K562 (cell line): ENCODE measurements around the gene LHX5. TPM values are rescaled to one million over a fixed set of nuclear protein-coding genes. Genes with fewer than 3 reads are reported as not detected.

Source experiments
- ATAC-seq: fragments of 200-7000 bp; cut with Tn5 transposase; 3 replicates; pipeline ENCODE4 v1.9.1; 2020; ENCODE audit warnings: moderate library complexity
- BruUV-seq: library from RNA; stranded (reverse); fragments of 400-500 nt; replicated peaks from 2 replicates; lab custom pipeline; 2021; lab: Mats Ljungman, UMichigan
- CTCF ChIA-PET: fragments of 300-600 bp; formaldehyde crosslinking; extraction: SDS; loops from one replicate; lab custom pipeline; 2021; ENCODE audit warnings: low intra/inter-chr PET ratio; lab: Yijun Ruan, JAX
- POLR2A ChIA-PET: fragments of 300-600, 350-650 bp; sonication (Branson Sonifier 250); formaldehyde crosslinking; extraction: SDS; loops from one replicate; lab custom pipeline; 2021; ENCODE audit warnings: antibody characterized with exemption, inconsistent platforms; lab: Yijun Ruan, JAX
- DNase-seq, 4 experiments: peaks; one replicate each; pipeline versions ENCODE4 v3.0.0 to v3.0.0-alpha.2; 2011 to 2018; ENCODE audit warnings: low spot score in 3 of 4, mixed read lengths in 3 of 4; ENCODE audit errors: extremely low read depth in 1 of 4
- FAIRE-seq: peaks from 2 replicates; lab custom pipeline; 2011; peaks lifted over from hg19 to GRCh38; lab: Jason Lieb, UNC
- H2AFZ ChIP-seq: 2 replicates; pipeline ENCODE4 v1.6.0; 2011; ENCODE audit warnings: low read depth, low read length, control low read depth, inconsistent platforms
- H3K27ac ChIP-seq: fragments of 200-600 bp; 3 replicates; pipeline ENCODE4 v1.8.0; 2011; ENCODE audit warnings: low read depth, mild to moderate bottlenecking, control low read depth, inconsistent platforms, low read length, moderate library complexity, mixed read lengths; ENCODE audit errors: extremely low read depth
- H3K27me3 ChIP-seq, 2 experiments: fragments of 300-600 bp in 1 of 2; 2 replicates in 1 of 2; 3 replicates in 1 of 2; pipeline versions ENCODE4 v1.6.0 to v1.8.0; 2011; ENCODE audit warnings: inconsistent platforms in 2 of 2, low read length in 2 of 2, mild to moderate bottlenecking in 1 of 2, mixed read lengths in 1 of 2, moderate library complexity in 1 of 2; ENCODE audit not compliant: control insufficient read depth in 2 of 2, insufficient read depth in 2 of 2
- H3K36me3 ChIP-seq: fragments of 300-600 bp; 3 replicates; pipeline ENCODE4 v1.8.0; 2011; ENCODE audit warnings: mild to moderate bottlenecking, low read length, inconsistent platforms; ENCODE audit not compliant: control insufficient read depth, insufficient read depth
- H3K4me1 ChIP-seq, 2 experiments: fragments of 200-600 bp in 1 of 2; replicated peaks in 1 of 2; 2 replicates in 1 of 2; 3 replicates in 1 of 2; pipeline versions ENCODE4 v1.5.1 to v1.8.0; 2011; ENCODE audit warnings: inconsistent platforms in 2 of 2, low read length in 2 of 2, mild to moderate bottlenecking in 1 of 2, mixed read lengths in 1 of 2, moderate library complexity in 1 of 2; ENCODE audit not compliant: control insufficient read depth in 2 of 2, insufficient read depth in 2 of 2
- H3K4me2 ChIP-seq: 2 replicates; pipeline ENCODE4 v1.6.1; 2011; ENCODE audit warnings: low read length, control low read depth, inconsistent platforms, mixed read lengths; ENCODE audit not compliant: insufficient read depth
- H3K4me3 ChIP-seq: fragments of 200-600 bp; sonication (generic), shearing (Covaris generic); 2 replicates; pipeline ENCODE4 v1.5.1; 2016; ENCODE audit warnings: control low read depth, inconsistent platforms
- H3K79me2 ChIP-seq: fragments of 200-600 bp; 3 replicates; pipeline ENCODE4 v1.8.0; 2011; ENCODE audit warnings: low read length, inconsistent platforms; ENCODE audit not compliant: control insufficient read depth, insufficient read depth
- H3K9ac ChIP-seq, 2 experiments: 2 replicates each; pipeline versions ENCODE4 v1.6.0 to v1.6.1; 2011; ENCODE audit warnings: low read depth in 2 of 2, low read length in 2 of 2, control low read depth in 1 of 2, inconsistent platforms in 1 of 2, mild to moderate bottlenecking in 1 of 2, mixed read lengths in 1 of 2; ENCODE audit not compliant: insufficient read depth in 1 of 2
- H3K9me1 ChIP-seq: one replicate; pipeline ENCODE4 v1.6.0; 2011; ENCODE audit warnings: inconsistent platforms, mild to moderate bottlenecking, low read length, moderate library complexity; ENCODE audit not compliant: control insufficient read depth, insufficient read depth
- H3K9me3 ChIP-seq: replicated peaks from 2 replicates; pipeline ENCODE4 v1.5.1; 2011; ENCODE audit warnings: low read depth, low read length, inconsistent platforms; ENCODE audit not compliant: control insufficient read depth, insufficient read depth
- H4K20me1 ChIP-seq: replicated peaks from 2 replicates; pipeline ENCODE4 v1.6.1; 2011; ENCODE audit warnings: low read length, inconsistent platforms, mixed read lengths; ENCODE audit not compliant: control insufficient read depth, insufficient read depth
- BCOR ChIP-seq: fragments of 450-650 bp; IDR thresholded peaks from 2 replicates; pipeline ENCODE4 v1.6.1; 2016
- KLF16 ChIP-seq: IDR thresholded peaks from 2 replicates; pipeline ENCODE4 v1.6.1; 2016; ENCODE audit warnings: antibody characterized with exemption
- RBM15 ChIP-seq: fragments of 200-400 bp; formaldehyde crosslinking; IDR thresholded peaks from 2 replicates; pipeline ENCODE4 v1.6.1; 2018; ENCODE audit warnings: mild to moderate bottlenecking, low read length, moderate library complexity; ENCODE audit not compliant: insufficient read depth
- TEAD1 ChIP-seq, 2 experiments: fragments of 450-650 bp in 1 of 2; sonication (generic) in 1 of 2; formaldehyde crosslinking; IDR thresholded peaks; 2 replicates each; pipeline versions ENCODE4 v1.4.0 to v1.8.0; 2020 to 2022; ENCODE audit warnings: mild to moderate bottlenecking in 2 of 2, missing genetic modification reagents in 1 of 2
- TRIM24 ChIP-seq, 2 experiments: fragments of 450-650 bp; IDR thresholded peaks; 2 replicates each; pipeline ENCODE4 v1.6.1; 2016
- ZFP30 ChIP-seq: fragments of 250-450 bp; sonication (Bioruptor Pico); IDR thresholded peaks from 2 replicates; pipeline ENCODE4 v1.8.0; 2022; ENCODE audit warnings: moderate library complexity, mild to moderate bottlenecking, inconsistent platforms, borderline replicate concordance
- ZNF121 ChIP-seq: sonication (generic); formaldehyde crosslinking; conservative IDR thresholded peaks from 2 replicates; pipeline ENCODE4 v1.8.0; 2022; ENCODE audit warnings: missing genetic modification reagents
- WGBS: fragments of 100-300 bp; shearing (Covaris generic); methylation state at CpG from one replicate; pipeline ENCODE4 v1.1.6; 2016; ENCODE audit warnings: low coverage, mixed read lengths; ENCODE audit not compliant: insufficient coverage; ENCODE audit errors: missing lambda C conversion rate; 5-methylcytosine and 5-hydroxymethylcytosine counted together
- in situ Hi-C: fragments of 300-500 bp; cut with MboI; formaldehyde crosslinking; loops from 4 replicates; pipeline ENCODE4 v1.15.0; 2018; ENCODE audit warnings: inconsistent platforms, mixed read lengths
- intact Hi-C: fragments of 100-400 bp; cut with micrococcal nuclease; formaldehyde crosslinking; loops from 2 replicates; pipeline ENCODE4 v1.14.2; 2022
- polyA plus RNA-seq, 8 experiments: library from polyadenylated mRNA; depleted of rRNA in 4 of 8; stranded (reverse) in 5 of 8; unstranded in 3 of 8; fragments of >200 nt; fragmentation: Nextera tagmentation in 2 of 8; fragmentation: Illumina TruSeq in 1 of 8; extraction: Ambion mirVana in 2 of 8; extraction: Trizol in 1 of 8; gene quantifications; 2 replicates each; pipeline versions ENCODE4 v1.2.1 to v1.2.3, GENCODE V29; 2011 to 2014; ENCODE audit warnings: inconsistent platforms in 1 of 8, missing spikeins in 1 of 8
- total RNA-seq, 7 experiments: library from RNA; depleted of rRNA in 6 of 7; stranded (reverse); fragments of >200 nt in 6 of 7; fragmentation: Illumina TruSeq in 2 of 7; extraction: Trizol in 2 of 7; gene quantifications; 2 replicates each; pipeline versions ENCODE4 v1.2.1 to v1.2.3, GENCODE V29; 2011 to 2021; ENCODE audit warnings: low replicate concordance in 1 of 7
- TF ChIP-seq, protein P1 (sequence below): fragments of 450-650 bp; IDR thresholded peaks from 2 replicates; pipeline ENCODE4 v1.6.1; 2016; ENCODE audit warnings: antibody characterized with exemption
- TF ChIP-seq, protein P2 (sequence below): sonication (generic); formaldehyde crosslinking; IDR thresholded peaks from 2 replicates; pipeline ENCODE4 v1.8.1; 2023; ENCODE audit warnings: mild to moderate bottlenecking, missing genetic modification reagents
- TF ChIP-seq, protein P3 (sequence below): fragments of 250-450 bp; sonication (Bioruptor Pico); IDR thresholded peaks from 2 replicates; pipeline ENCODE4 v1.5.0; 2021; ENCODE audit warnings: mild to moderate bottlenecking, borderline replicate concordance

LHX5 gene
- total and polyA plus RNA-seq, 9 of the 15 experiments (the other 6 are each of a cell fraction or from before 2014, with no cell fraction given), result 0.04 to 0.17 (median 0.05) TPM; not detected in 6

DNA sequence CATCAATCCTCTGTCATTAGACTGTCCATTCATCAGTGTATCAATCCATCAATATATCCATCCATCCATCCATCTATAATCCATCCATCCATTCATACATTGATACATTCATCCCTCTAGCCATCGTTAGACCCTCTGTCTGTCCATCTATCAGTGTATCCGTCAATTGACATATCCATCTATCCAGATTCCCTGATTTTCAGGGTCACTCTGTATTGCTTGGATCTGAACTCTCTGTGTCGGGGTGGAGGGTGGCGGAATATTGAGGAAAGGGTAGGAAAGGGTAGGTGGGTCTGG lies 32.4 kb downstream of the LHX5 start:
- no peak for TF ChIP-seq ZFP30 (CRISPR knock-in tag)
- no peak for TF ChIP-seq KLF16
- no peak for TF ChIP-seq RBM15
- TF ChIP-seq, protein P1, sequence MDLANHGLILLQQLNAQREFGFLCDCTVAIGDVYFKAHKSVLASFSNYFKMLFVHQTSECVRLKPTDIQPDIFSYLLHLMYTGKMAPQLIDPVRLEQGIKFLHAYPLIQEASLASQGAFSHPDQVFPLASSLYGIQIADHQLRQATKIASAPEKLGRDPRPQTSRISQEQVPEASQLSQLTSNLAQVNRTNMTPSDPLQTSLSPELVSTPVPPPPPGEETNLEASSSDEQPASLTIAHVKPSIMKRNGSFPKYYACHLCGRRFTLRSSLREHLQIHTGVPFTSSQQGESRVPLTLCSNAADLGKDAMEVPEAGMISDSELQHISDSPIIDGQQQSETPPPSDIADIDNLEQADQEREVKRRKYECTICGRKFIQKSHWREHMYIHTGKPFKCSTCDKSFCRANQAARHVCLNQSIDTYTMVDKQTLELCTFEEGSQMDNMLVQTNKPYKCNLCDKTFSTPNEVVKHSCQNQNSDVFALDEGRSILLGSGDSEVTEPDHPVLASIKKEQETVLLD, result no peak
- TF ChIP-seq, protein P2, sequence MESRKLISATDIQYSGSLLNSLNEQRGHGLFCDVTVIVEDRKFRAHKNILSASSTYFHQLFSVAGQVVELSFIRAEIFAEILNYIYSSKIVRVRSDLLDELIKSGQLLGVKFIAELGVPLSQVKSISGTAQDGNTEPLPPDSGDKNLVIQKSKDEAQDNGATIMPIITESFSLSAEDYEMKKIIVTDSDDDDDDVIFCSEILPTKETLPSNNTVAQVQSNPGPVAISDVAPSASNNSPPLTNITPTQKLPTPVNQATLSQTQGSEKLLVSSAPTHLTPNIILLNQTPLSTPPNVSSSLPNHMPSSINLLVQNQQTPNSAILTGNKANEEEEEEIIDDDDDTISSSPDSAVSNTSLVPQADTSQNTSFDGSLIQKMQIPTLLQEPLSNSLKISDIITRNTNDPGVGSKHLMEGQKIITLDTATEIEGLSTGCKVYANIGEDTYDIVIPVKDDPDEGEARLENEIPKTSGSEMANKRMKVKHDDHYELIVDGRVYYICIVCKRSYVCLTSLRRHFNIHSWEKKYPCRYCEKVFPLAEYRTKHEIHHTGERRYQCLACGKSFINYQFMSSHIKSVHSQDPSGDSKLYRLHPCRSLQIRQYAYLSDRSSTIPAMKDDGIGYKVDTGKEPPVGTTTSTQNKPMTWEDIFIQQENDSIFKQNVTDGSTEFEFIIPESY, result no peak
- no peak for TF ChIP-seq ZNF121 (CRISPR knock-in tag)
- TF ChIP-seq BCOR, result no peak
- TF ChIP-seq TEAD1 (CRISPR knock-in tag; IDR thresholded peaks at IDR 0.05), result no peak
- no peak for TF ChIP-seq TRIM24 (IDR thresholded peaks at IDR 0.05)
- TF ChIP-seq, protein P3, sequence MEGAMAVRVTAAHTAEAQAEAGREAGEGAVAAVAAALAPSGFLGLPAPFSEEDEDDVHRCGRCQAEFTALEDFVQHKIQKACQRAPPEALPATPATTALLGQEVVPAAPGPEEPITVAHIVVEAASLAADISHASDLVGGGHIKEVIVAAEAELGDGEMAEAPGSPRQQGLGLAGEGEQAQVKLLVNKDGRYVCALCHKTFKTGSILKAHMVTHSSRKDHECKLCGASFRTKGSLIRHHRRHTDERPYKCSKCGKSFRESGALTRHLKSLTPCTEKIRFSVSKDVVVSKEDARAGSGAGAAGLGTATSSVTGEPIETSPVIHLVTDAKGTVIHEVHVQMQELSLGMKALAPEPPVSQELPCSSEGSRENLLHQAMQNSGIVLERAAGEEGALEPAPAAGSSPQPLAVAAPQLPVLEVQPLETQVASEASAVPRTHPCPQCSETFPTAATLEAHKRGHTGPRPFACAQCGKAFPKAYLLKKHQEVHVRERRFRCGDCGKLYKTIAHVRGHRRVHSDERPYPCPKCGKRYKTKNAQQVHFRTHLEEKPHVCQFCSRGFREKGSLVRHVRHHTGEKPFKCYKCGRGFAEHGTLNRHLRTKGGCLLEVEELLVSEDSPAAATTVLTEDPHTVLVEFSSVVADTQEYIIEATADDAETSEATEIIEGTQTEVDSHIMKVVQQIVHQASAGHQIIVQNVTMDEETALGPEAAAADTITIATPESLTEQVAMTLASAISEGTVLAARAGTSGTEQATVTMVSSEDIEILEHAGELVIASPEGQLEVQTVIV, result no peak
- no TSS peak for BruUV-seq
- peaks cover 6 to 25% of the 10 kb centered on the region in 2 experiments; a peak in 3 of 5 replicates for H3K27me3 ChIP-seq
- CTCF ChIA-PET, result interaction anchor here (1.5 to 1.7 kb wide), 2 partner anchors 9 to 474 kb away, joined by 4 to 9 read pairs; no protein-coding TSS in a partner anchor
- POLR2A ChIA-PET, result no interaction called here
- DNase-seq (no peak), ATAC-seq (no peak), FAIRE-seq (no peak)
- H3K9me3 ChIP-seq, result no peaks in the 10 kb centered on the region
- H2AFZ ChIP-seq, result no peak overlapping the region
- no peak overlapping the region for H3K4me2 ChIP-seq
- no peaks in the 10 kb centered on the region for H3K36me3 ChIP-seq
- no peak overlapping the region for H3K9ac ChIP-seq
- intact Hi-C loops (loop anchor here (1.0 kb wide), 1 partner anchor 473 kb away; no protein-coding TSS in a partner anchor), in situ Hi-C loops (no loop called here)
- no peaks in the 10 kb centered on the region for H3K9me1 ChIP-seq
- 5% methylated on average over 4 of the region's 4 CpGs for WGBS
- H3K79me2 ChIP-seq, result no peaks in the 10 kb centered on the region
- no peaks in the 10 kb centered on the region for H4K20me1 ChIP-seq
- H3K4me3 ChIP-seq, result no peak overlapping the region
- no peak overlapping the region for H3K27ac ChIP-seq
- peaks cover 5 to 8% of the 10 kb centered on the region in 2 experiments; a peak in 3 of 5 replicates for H3K4me1 ChIP-seq
